ENCODE data around the gene SYT1.

DNA sequence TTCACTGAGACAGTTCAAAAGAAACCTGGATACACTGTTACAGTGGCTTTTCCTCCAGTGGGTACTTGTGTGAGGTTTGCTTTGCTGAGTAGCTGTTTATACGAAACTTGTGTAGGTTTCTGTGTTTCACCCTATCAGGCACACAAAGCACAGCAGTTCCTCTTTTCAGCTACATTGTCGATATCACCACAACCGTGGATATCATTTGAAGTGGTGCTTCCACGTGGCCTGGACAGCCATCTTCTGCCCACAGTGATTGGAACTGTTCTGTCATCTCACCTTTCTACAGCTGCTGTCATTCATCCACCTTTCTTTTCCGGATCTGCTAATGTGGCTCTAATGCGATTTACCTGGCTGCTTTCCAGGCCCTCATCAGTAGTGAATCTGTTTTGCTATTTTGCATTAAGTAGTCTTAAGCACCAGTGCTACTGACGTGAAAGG is 368.8 kb downstream of the SYT1 start:
- TF ChIP-seq, protein P1, sequence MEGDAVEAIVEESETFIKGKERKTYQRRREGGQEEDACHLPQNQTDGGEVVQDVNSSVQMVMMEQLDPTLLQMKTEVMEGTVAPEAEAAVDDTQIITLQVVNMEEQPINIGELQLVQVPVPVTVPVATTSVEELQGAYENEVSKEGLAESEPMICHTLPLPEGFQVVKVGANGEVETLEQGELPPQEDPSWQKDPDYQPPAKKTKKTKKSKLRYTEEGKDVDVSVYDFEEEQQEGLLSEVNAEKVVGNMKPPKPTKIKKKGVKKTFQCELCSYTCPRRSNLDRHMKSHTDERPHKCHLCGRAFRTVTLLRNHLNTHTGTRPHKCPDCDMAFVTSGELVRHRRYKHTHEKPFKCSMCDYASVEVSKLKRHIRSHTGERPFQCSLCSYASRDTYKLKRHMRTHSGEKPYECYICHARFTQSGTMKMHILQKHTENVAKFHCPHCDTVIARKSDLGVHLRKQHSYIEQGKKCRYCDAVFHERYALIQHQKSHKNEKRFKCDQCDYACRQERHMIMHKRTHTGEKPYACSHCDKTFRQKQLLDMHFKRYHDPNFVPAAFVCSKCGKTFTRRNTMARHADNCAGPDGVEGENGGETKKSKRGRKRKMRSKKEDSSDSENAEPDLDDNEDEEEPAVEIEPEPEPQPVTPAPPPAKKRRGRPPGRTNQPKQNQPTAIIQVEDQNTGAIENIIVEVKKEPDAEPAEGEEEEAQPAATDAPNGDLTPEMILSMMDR (IDR thresholded peaks at IDR 0.05) = no peak
- no peak for TF ChIP-seq POLR2A (IDR thresholded peaks at IDR 0.05)
